ENCODE measurements around the gene RPEL1. TPM values are rescaled to one million over a fixed set of nuclear protein-coding genes. Genes with fewer than 3 reads are reported as not detected.
A peak's percentile ranks its signal among the peaks of the same experiment; 100 is the strongest.
"Not testable (repeated sequence)": the region's sequence is repeated elsewhere in the genome, so short reads cannot be mapped to it uniquely, and the experiment has no call there.

The RPEL1 gene
- polyA plus RNA-seq, 2 of the 4 experiments (the other 2 are of a cell fraction) = 0.12 to 0.13 TPM

- Histone ChIP-seq H3K9me3 (no peaks in the 10 kb centered on the region), H3K4me3 (no peak overlapping the region), H3K4me1 (peaks cover 14% of the 10 kb centered on the region; the same call in 2 of the 3 replicates), H3K27ac (peak overlapping the region in 1 of 2 experiments; percentile 10; a peak in 1 of 6 replicates), H3K4me2 (no peak overlapping the region)
- no peak for FAIRE-seq
- 96% methylated on average over 3 of the region's 3 CpGs for WGBS (ENCODE audit: missing lambda C conversion rate)
- ATAC-seq = no peak
- ChIA-PET POLR2A (no interaction called here), CTCF (interaction anchor here (0.9 to 1.6 kb wide), 4 partner anchors 11 to 41 kb away, joined by 3 to 5 read pairs (median 4); partner anchors contain the start of gene NT5C2)
- TF ChIP-seq NR3C1 (IDR thresholded peaks at IDR 0.05) = no peak
- DNase-seq (ENCODE audit: low read depth in 1 of 2, low spot score in 1 of 2) = no peak
These were observed 42.2 kb upstream of the RPEL1 start for GRCh38 chr10:103203466-103203865.

- CTCF ChIA-PET = interaction anchor here (0.9 to 1.6 kb wide), 4 partner anchors 11 to 40 kb away, joined by 3 to 5 read pairs (median 4); partner anchors contain the start of gene NT5C2
- DNase-seq (ENCODE audit: low read depth in 1 of 2, low spot score in 1 of 2) (peak in 1 of 2 experiments; percentile 29), FAIRE-seq (no peak), ATAC-seq (peak in 1 of 2 experiments; percentile 65; a peak in 3 of 6 replicates)
- WGBS (ENCODE audit: missing lambda C conversion rate) = 67% methylated on average over 8 of the region's 8 CpGs
- Histone ChIP-seq H3K4me2 (no peak overlapping the region), H3K4me3 (no peak overlapping the region), H3K27ac (peak overlapping the region in 1 of 2 experiments; percentile 45; a peak in 3 of 6 replicates), H3K4me1 (peaks cover 13% of the 10 kb centered on the region; the same call in 2 of the 3 replicates), H3K9me3 (no peaks in the 10 kb centered on the region)
- POLR2A ChIA-PET = no interaction called here
- peak; percentile 79 for TF ChIP-seq MAFK (IDR thresholded peaks at IDR 0.05; ENCODE audit: partially characterized antibody)
- TF ChIP-seq ZNF302 (CRISPR knock-in tag; IDR thresholded peaks at IDR 0.05) = no peak
These were observed 41.1 kb upstream of the RPEL1 start for GRCh38 chr10:103204353-103205255.

- WGBS (ENCODE audit: missing lambda C conversion rate) = 90% methylated on average over 3 of the region's 4 CpGs
- ATAC-seq; H3K4me1 ChIP-seq; H3K4me2 ChIP-seq; H3K4me3 ChIP-seq; H3K9me3 ChIP-seq; POLR2A ChIA-PET; DNase-seq (ENCODE audit: low read depth in 1 of 2, low spot score in 1 of 2); FAIRE-seq: not testable (repeated sequence)
- peak overlapping the region in 1 of 2 experiments; percentile 15; a peak in 2 of 6 replicates for H3K27ac ChIP-seq
- CTCF ChIA-PET = interaction anchor here (0.9 kb wide), 1 partner anchor 22 kb away, joined by 4 read pairs; no protein-coding TSS in a partner anchor
These were observed 40.3 kb upstream of the RPEL1 start for GRCh38 chr10:103205401-103205800.

- DNase-seq (ENCODE audit: low read depth in 1 of 2, low spot score in 1 of 2); H3K4me2 ChIP-seq; H3K27ac ChIP-seq; H3K9me3 ChIP-seq; H3K4me1 ChIP-seq; FAIRE-seq; POLR2A ChIA-PET; ATAC-seq; H3K4me3 ChIP-seq: not testable (repeated sequence)
- CTCF ChIA-PET = interaction anchor here (1.0 to 1.8 kb wide), 3 partner anchors 9 to 32 kb away, joined by 4 to 6 read pairs (median 5); no protein-coding TSS in a partner anchor
- WGBS (ENCODE audit: missing lambda C conversion rate) = 60% methylated on average over 3 of the region's 3 CpGs
These were observed 39.0 kb upstream of the RPEL1 start for GRCh38 chr10:103206715-103207114.

GRCh38 chr10:103207141-103207540 is 38.5 kb upstream of the RPEL1 start:
- H3K27ac ChIP-seq = peak overlapping the region in 1 of 2 experiments; percentile 49; a peak in 2 of 6 replicates
- DNase-seq (ENCODE audit: low read depth in 1 of 2, low spot score in 1 of 2) (no peak), ATAC-seq (no peak), FAIRE-seq (no peak)
- no peaks in the 10 kb centered on the region for H3K9me3 ChIP-seq
- POLR2A ChIA-PET = no interaction called here
- WGBS (ENCODE audit: missing lambda C conversion rate) = 77% methylated on average over 2 of the region's 2 CpGs
- H3K4me1 ChIP-seq = peaks cover 10% of the 10 kb centered on the region; the same call in 2 of the 3 replicates
- TF ChIP-seq KDM5A (IDR thresholded peaks at IDR 0.05) (no peak), NPAS2 (CRISPR knock-in tag; IDR thresholded peaks at IDR 0.05; ENCODE audit: borderline replicate concordance) (no peak), MAZ (IDR thresholded peaks at IDR 0.05; ENCODE audit: borderline replicate concordance, low read depth, low read length) (no peak), HOXB5 (CRISPR knock-in tag; IDR thresholded peaks at IDR 0.05) (no peak), RFX5 (IDR thresholded peaks at IDR 0.05) (no peak), SMC3 (IDR thresholded peaks at IDR 0.05) (no peak), GATA3 (IDR thresholded peaks at IDR 0.05; ENCODE audit: borderline replicate concordance) (no peak), BCL3 (IDR thresholded peaks at IDR 0.05) (no peak)
- H3K4me3 ChIP-seq = no peak overlapping the region
- H3K4me2 ChIP-seq = no peak overlapping the region
- CTCF ChIA-PET = interaction anchor here (1.0 to 1.8 kb wide), 3 partner anchors 9 to 32 kb away, joined by 4 to 6 read pairs (median 5); no protein-coding TSS in a partner anchor

- FAIRE-seq; DNase-seq (ENCODE audit: low read depth in 1 of 2, low spot score in 1 of 2); H3K4me3 ChIP-seq; H3K4me2 ChIP-seq; H3K4me1 ChIP-seq; ATAC-seq; H3K9me3 ChIP-seq; POLR2A ChIA-PET: not testable (repeated sequence)
- CTCF ChIA-PET = interaction anchor here (1.0 to 1.8 kb wide), 2 partner anchors 8 to 13 kb away, joined by 4 to 6 read pairs; no protein-coding TSS in a partner anchor
- WGBS (ENCODE audit: missing lambda C conversion rate) = 87% methylated on average over 3 of the region's 3 CpGs
- peak overlapping the region in 1 of 2 experiments; percentile 49; a peak in 3 of 6 replicates for H3K27ac ChIP-seq
These were observed 38.0 kb upstream of the RPEL1 start for GRCh38 chr10:103207643-103208042.

- H3K4me1 ChIP-seq; FAIRE-seq; CTCF ChIA-PET; ATAC-seq; POLR2A ChIA-PET; H3K4me2 ChIP-seq; H3K27ac ChIP-seq; DNase-seq (ENCODE audit: low read depth in 1 of 2, low spot score in 1 of 2); H3K4me3 ChIP-seq; H3K9me3 ChIP-seq: not testable (repeated sequence)
- WGBS (ENCODE audit: missing lambda C conversion rate) = 76% methylated on average over 4 of the region's 4 CpGs
These were observed 35.4 kb upstream of the RPEL1 start for GRCh38 chr10:103210262-103210661.
